Left renal cortex interstitium (tissue), 4 donors: ENCODE results near the gene POLR3GL. TPM values are rescaled to one million over a fixed set of nuclear protein-coding genes. Genes with fewer than 3 reads are reported as not detected.

Source experiments
- DNase-seq, 4 donors: peaks; one replicate each; pipeline ENCODE4 v3.0.0-alpha.2; 2013; ENCODE audit warnings: low read depth in 4 of 4, low spot score in 2 of 4, missing footprints in 1 of 4
- polyA plus RNA-seq, 4 donors: library from polyadenylated mRNA; unstranded; fragments of 120-200 nt; gene quantifications; one replicate each; pipeline ENCODE4 v1.2.1, GENCODE V29; 2013; ENCODE audit not compliant: insufficient read length in 4 of 4

Gene POLR3GL
- polyA plus RNA-seq, 4 donors: 32.0 to 42.2 (median 33.9) TPM

DNA sequence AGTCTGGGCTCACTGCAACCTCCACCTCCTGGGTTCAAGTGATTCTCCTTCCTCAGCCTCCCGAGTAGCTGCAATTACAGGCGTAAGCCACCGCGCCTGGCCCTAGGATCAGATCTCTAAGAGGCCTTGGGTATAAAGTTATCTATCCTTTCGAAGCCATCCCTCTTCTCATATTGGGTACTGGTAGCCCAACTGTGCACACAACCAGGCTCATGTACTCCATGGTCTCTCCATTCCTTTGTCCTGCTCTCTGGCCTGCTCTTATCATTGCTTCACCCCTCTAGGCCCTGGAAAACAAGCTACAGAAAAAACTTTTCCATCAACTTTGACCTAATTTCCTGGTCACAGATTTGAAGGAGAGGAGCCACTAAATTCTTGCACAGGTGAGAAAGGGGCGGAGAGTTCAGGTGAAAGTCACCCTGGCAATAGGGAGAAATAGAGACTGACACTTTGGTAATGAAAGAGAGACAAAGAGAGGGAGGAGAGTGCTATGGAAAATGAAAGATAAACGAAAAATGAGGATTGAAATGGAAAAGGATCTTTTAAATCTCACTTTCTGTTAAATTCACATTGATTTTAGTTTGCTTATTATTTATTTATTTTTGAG lies 25.9 kb downstream of the POLR3GL start:
- DNase-seq: no peak

DNA sequence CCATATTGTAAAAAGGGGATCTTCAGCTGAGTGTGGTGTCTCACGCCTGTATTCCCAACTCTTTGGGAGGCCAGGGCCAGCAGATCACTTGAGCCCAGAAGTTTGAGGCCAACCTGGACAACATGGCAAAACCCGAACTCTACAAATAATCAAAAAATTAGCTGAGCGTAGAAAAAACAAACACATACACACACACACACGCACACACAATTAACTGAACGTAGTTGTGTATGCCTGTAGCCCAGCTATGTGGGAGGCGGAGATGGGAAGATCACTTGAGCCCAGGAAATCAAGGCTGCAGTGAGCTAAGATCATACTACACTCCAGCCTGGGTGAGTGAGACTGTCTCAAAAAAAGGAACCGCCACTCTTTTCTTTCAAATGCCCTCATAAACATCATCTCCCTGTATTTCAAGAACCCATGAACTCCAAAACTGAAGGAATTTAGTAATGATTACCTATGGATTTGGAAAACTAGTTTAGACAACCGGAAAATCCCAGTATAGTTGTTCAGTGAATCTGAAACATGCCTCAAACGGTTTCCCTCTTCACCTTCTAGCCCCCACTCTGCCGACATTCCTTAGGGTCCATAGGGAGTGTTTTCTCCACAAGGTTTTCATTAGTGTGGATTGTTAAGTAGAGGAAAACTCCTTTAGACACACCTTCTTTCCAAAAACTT lies 27.4 kb downstream of the POLR3GL start:
- no peak for DNase-seq

DNA sequence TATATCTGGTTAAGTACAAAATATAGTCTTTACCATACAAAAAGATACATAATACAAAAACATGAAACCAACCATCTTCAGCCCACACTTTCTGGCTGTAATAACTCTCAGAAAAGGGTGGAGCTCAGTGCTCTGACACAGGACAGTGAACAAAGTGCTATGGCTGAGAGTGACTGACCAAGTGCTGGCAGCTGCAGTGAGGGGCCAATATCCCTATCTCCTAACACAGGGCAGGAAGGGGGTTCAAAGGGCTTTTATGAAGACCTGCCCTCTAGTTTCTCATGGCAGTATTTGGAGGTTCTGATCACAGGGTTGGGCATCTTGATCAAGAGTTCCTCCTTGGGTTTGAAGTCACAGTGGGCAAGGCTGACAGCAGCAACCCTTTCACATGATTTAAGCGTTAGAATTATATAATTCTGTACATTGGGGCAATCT lies 28.0 kb downstream of the POLR3GL start:
- no peak for DNase-seq

DNA sequence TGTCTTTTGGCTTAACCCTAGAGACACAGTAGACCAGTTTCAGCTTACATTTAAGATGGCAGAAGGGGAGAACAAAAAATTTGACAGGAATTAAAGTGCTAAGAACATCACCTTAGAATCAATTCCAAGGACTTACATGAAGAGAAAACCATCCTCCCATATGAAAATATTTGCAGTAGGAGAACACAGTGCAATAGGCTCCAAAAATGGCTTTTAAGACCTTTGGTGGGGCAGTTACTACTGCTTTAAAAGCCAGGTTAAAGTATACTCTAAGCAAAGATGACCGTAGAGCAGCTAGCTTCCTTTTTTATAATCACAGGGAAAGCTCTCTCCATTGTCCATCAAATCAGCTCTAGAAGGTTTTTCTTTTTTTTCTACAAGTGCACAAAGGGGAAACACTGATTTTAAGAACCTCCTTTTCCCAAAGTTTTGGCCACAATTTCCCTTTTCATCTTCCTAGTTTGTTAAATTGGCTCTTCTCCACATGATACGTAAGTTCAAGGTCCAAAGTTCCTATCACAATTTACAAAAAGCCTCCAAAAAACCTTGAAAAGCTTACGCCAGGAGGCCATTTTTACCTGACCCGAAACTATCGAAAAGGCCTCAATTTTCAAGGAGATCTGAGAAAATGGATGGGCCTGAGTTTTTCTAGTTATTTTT lies 28.6 kb downstream of the POLR3GL start:
- DNase-seq: no peak

DNA sequence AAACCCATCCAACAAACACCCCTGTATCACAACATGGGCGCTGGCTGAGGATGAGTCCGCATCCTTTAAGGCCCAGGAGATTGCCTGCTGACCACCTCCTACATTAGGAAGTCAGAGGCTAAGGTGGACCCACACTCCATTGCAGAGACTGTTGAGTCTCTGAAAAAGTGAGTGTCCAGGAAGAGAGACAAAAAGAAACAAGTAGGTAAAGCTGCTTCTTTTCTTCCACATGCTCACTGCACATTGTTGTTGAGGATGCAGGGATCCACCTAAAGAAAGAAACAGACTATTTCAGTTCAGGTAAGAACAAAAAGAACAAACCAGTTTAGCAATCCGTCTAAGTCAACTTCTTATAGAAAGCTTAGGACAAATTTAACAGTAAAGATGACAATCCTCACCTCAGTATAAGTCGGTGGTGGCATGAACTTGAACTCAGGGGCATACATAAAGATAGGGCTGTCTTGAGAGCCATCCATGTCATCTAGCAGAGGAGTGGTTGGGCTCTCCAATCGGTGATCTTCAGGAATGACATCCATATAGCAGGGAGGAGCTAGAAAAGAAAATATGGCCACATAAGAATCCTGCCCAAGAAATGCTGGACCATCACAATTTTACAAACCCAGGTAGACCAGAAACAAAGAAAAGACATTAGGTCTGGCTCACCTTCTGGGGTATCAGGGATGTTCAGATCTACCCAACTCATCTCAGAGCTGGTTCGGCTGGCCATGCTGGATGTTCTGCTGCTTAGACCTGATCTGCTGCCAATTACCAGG lies 29.3 kb downstream of the POLR3GL start:
- no peak for DNase-seq

DNA sequence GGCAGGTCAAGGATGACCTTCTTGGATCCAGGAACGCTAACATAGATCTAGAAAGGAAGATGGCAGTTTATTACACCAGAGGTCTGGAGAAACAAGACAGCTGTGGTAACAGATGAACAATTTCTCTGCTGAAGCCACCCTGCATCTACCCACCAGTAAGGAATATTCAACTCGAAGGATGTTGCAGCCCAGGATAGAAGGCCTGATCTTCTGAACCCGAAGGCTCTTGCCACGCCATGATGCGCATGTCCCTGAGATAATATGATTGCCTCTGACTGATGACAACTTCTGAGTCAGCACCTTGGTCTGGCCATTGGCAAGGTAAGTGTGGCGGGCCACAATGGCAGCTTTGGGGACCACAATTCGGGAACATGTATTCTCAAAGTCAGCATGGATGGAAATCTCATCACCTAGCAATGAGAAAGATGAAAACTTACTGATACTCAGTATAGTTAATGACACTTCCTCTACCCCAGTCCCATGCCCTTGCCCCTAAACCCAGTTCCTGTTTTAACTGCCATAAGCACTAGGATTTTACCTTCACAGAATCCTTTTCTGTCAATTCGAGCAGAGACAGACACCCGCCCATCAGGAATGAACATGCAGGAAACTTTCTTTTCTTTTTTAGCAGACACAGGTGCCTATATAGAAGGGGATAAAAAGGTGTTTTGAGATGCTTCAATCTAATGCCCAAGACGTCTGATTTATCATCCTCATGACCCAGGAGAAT lies 30.1 kb downstream of the POLR3GL start:
- no peak for DNase-seq

DNA sequence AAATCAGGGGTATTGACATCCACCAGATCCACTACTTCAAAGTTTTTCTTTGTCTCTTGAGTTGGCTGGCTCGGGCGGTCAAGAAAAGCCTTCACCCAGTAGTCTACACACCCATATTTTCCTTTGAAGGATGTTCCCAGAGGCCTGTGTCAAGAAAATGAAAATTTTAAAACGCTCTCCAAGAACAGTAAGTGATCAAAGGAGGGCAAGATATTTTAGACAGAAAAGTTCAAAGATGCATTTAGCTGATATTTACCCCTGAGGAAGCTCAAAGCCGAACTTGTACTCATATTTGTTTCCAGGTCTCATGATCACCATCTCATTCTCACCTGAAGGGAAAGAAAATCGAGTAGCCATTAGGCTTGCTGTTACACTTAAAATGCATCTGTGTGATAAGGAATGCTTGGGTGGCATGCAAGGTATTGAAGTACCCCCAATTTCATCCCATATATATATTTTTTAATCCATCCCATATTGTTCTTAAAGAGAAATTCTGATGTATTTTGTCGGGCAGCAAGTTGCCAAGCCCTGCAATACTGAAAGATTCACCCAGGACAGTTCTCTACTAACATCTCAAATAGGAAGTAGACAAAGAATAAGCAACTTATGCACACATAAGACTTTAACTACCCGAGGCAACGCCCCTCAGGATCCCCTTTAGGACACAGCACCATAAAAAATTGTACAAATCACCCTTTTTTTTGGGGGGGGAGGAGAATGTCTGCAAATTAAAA lies 30.8 kb downstream of the POLR3GL start:
- no peak for DNase-seq

DNA sequence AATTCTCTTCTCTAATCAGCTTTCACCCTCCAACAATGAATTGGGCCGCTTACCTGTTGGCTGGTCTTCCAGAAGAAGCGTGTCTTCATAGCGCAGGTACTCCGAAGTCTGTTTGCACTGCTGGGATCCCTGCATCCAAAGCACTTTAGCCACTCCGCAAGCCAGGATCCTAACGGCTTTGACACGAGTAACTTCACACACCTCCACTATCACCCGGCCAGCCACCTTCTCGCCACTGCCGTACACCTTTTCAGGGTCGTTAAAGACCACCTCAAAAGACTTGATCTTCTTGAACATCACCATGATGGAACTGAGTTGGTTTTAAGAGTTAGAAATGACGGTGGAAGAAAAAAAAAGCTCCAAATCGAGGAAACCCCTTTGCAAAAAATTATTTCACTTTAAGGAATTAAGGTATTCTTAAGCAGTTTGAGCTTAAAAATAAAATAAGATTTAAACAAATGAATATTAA lies 31.5 kb downstream of the POLR3GL start:
- no peak for DNase-seq

DNA sequence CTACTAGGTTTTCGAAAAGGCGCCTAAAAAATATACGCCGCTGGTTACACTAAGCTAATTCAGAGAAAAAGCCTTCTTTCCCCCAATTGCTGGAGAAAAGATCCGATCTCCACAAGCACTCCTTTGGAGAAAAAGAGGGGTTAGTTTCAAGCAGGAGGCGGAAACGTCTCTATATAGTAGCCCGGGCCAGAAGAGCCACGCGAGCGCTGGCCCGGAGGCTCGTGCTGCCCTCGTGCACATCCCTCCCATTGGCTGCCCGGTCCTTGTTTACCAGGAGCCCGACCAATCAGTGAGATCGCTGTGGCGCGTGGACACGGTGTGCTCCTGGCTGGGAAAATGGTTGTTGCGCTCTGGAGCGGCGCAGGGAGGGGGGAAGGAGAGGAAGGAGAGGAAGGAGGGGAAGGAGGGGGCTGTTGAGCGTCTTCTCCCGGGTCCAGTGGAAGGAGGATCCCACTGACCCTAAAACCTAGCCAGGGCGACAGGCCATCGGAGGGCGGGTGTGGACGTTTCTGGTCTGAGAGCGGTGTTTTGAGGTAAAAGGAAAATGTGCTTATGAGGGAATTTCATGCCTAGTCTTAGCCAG lies 32.0 kb downstream of the POLR3GL start, which contains the start of gene TXNIP:
Gene TXNIP, minus strand, starts transcription at position 147 of the 583 bp plus-strand sequence. CDS start 313 bp downstream, outside the sequence.
- DNase-seq: peak; percentile 96 to 99 (median 97)

DNA sequence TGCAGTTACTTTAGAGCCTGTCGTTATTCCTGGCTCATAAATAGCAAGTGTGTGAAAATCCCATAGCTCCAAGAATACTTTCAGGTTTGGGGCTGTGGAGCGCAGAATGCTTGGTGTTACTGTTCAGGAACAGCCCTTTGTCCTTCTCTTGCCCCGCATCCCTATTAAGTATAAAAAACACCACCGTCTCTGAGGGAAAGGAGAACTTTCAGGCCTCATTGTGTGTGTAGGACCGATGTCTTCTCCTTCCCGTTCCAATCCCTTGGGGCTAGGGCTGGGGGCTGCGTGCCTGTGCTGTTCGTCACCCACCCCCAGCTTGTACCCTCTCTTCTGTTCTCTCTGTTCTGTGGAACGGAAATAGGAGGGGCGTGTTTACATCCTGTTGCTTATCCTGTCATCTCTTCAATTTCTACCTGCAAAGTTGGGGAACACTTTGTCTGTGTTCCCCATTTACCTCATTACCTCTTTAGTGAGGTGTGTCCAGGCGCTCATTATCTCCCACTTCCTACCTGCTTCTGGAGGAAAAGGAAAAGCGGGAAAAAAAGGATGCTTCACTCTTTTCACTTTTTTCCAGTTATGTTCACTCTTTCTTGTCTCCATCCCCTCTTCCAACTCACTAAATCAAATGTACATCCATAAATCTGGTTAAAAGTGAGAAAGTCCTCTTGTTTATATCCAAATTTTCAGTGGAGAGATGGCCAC lies 32.7 kb downstream of the POLR3GL start:
- peak in 1 of 4 donors; percentile 81 for DNase-seq

DNA sequence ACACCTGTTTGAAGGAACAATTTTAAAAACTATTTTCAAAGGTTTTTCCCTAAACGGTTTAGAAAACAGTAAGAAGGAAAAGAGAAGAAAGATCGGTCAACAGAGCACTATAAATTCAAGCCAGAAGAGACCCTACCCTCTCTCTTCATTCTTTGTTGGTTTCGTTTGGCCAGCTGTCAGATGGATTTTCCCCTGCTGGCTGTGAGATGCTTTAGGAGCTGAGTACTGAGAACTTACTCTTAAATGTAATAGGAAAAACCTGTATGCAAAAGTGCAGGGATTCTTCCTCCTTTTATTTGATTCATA lies 33.2 kb downstream of the POLR3GL start:
- no peak for DNase-seq

DNA sequence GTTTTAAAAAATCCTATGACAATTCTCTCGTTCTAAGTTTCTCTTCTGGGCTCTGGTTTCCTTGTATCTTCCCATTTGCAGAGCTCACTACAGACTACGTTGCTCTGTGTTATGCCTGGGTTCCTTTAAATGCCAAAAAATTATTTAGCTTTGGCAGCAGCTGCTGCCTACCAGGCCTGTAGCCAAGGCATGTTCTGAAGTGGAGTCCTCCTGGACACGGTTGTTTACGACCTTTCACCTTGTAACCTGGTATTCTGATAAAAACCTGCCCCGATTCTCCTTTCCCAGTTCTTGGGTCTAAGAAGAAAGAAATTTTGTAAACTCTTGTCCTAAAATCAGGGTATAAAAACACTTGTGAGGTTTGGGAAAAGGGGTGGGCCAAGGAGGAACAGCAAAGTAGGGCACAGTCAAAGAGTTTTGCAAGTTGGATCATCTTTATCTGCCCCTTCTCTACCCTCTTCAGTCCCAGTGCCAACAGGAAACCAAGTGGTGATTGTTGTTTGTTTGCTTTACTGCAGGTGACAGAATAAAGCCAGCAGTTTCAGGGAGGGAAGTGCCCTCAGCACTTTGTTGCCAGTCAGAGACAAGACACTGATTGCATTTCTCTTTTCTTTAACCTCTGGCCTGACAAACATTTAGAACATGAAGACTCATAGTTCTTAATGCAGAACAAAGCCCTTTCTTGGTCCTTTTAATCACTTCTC lies 35.0 kb downstream of the POLR3GL start:
- DNase-seq: no peak

DNA sequence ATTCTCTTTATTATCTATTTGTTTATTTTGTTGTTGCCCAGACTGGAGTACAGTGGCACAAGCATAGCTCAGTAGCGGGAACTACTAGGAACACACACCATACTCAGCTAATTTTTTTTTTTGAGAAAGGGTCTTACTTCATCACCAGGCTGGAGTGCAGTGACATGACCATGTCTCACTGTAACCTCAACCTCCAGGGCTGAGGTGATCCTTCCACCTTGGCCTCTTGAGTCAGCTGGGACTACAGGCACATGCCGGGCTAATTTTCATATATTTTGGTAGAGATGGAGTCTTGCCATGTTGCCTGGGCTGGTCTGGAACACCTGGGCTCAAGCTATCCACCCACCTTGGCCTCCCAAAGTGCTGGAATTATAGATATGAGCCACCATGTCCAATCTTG lies 37.2 kb downstream of the POLR3GL start:
- no peak for DNase-seq

DNA sequence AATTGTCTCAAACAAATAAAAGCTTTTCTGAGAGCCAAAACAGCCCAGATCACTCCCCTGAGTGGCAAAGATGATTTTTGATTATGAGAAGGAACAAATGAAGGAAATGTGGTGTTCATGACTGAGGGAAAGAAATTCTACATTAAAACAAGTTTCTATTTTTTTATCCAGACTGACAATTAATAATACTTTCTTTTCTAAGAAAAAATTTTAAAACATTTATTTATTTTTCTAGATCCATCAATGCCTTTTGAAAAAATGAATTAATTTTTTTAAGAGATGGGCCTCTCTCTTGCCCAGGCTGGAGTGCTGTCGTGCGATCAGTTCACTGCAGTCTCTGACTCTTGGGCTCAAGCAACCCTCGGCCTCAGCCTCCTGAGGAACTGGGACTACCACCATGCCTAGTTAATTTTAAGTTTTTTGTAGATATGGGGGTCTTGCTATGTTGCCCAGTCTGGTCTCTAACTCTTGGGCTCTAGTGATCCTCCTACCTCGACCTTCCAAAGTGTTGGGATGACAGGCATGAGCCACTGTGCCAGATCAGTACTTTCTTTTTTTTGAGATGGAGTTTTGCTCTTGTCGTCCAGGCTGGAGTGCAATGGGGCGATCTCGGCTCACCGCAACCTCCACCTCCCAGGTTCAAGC lies 43.1 kb downstream of the POLR3GL start:
- no peak for DNase-seq

DNA sequence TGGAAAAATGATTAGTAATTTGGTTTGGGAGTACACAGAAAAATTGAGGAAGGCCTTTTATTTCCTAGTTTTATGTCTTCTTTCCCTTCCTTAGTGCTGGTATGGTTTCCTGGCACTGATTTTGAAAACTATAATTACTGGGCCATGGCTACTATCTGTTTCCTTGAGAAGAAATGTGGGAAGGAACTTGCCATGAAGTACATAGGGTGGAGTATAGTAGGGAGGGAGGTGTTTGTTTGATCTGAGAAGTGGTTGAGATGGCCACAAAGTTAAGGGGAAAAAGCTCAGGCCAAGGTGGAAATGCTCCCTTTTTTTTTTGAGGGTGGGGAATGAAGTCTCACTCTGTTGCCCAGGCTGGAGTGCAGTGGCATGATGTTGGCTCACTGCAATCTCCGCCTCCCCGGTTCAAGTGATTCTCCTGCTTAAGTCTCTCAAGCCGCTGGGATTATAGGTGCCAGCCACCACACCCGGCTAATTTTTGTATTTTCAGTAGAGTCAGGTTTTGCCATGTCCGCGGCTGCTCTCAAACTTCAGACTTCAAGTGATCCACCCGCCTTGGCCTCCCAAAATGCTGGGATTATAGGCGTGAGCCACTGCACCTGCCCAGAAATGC lies 45.7 kb downstream of the POLR3GL start:
- no peak for DNase-seq

DNA sequence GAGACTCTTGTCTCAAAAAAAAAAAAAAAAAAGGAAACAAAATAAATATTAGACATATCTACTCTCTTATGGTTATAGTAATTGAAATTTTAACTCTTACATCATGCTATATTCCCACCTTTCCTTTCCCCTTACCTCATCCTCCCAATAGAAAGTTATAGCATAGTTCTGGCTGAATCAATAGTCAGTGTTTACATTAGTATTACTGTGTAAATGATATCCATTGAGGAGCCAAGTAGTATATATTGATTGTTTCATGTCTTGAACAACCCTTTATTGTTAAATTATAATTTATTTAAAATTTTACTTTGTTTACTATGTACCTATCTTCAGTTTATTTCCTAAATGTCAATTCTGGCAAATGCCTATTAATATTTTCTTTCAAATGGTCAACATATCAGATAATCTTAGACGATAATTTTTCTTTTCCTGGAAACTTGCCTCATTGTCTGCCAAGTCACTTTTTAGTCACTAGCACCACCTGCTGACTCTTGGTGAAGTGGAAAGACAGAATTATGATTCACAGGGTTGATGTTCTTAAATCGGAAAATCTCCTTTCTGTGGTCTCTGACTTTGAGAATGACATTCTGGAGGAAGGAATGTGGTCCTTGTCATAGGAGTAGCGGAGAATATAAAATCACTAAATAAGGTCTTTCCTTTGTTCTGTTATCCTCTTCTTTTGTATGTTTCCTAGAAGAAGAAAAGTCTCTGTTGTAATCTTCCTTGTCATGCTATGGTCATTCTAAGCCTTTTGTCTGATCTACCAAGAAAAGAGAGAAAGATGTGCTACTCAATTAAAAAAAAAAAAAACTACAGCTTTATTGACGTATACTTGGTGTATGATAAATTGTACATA lies 48.4 kb downstream of the POLR3GL start:
- DNase-seq: peak in 1 of 4 donors; percentile 65
